Liver (tissue), 3 donors: ENCODE data around the gene SLC30A3.

ENCODE experiments used
- CTCF ChIP-seq: fragments of 150-350 bp; IDR thresholded peaks from 2 replicates; pipeline ENCODE4 v1.5.1; 2017; ENCODE audit warnings: improper control_type of control experiment, low read depth, low read length; ENCODE audit not compliant: missing input control
- JUND ChIP-seq, 2 donors: IDR thresholded peaks; 2 replicates each; pipeline ENCODE4 v1.6.1; 2016; ENCODE audit warnings: antibody characterized with exemption in 2 of 2
- RAD21 ChIP-seq, 2 donors: IDR thresholded peaks; 2 replicates each; pipeline ENCODE4 v1.6.1; 2016; ENCODE audit warnings: antibody characterized with exemption in 2 of 2, mild to moderate bottlenecking in 2 of 2
- REST ChIP-seq: IDR thresholded peaks from 2 replicates; pipeline ENCODE4 v1.6.1; 2016; ENCODE audit warnings: antibody characterized with exemption, mild to moderate bottlenecking
- YY1 ChIP-seq: IDR thresholded peaks from 2 replicates; pipeline ENCODE4 v1.6.1; 2016; ENCODE audit warnings: antibody characterized with exemption, mild to moderate bottlenecking
- ZBTB33 ChIP-seq: IDR thresholded peaks from 2 replicates; pipeline ENCODE4 v1.6.1; 2016; ENCODE audit warnings: antibody characterized with exemption
- donor health status: healthy.
- donor health status: healthy.

- no peak for TF ChIP-seq JUND (IDR thresholded peaks at IDR 0.05)
- no peak for TF ChIP-seq CTCF
- no peak for TF ChIP-seq YY1
- no peak for TF ChIP-seq ZBTB33
- TF ChIP-seq REST: no peak
- TF ChIP-seq RAD21 (IDR thresholded peaks at IDR 0.05): no peak
Observed at GRCh38 chr2:27238976-27239375, 23.9 kb downstream of the SLC30A3 start.
